Stimulated activated CD8-positive, alpha-beta memory T cell treated with anti-CD3 and anti-CD28 coated beads, Interleukin-7, amount 100 ng/mL, for 24 hours (primary cell): ENCODE data around the gene MYO1D.

Source experiments
- DNase-seq: peaks from one replicate; pipeline ENCODE4 v3.0.0-alpha.2; 2020; ENCODE audit warnings: low read depth

Gene MYO1D

DNA sequence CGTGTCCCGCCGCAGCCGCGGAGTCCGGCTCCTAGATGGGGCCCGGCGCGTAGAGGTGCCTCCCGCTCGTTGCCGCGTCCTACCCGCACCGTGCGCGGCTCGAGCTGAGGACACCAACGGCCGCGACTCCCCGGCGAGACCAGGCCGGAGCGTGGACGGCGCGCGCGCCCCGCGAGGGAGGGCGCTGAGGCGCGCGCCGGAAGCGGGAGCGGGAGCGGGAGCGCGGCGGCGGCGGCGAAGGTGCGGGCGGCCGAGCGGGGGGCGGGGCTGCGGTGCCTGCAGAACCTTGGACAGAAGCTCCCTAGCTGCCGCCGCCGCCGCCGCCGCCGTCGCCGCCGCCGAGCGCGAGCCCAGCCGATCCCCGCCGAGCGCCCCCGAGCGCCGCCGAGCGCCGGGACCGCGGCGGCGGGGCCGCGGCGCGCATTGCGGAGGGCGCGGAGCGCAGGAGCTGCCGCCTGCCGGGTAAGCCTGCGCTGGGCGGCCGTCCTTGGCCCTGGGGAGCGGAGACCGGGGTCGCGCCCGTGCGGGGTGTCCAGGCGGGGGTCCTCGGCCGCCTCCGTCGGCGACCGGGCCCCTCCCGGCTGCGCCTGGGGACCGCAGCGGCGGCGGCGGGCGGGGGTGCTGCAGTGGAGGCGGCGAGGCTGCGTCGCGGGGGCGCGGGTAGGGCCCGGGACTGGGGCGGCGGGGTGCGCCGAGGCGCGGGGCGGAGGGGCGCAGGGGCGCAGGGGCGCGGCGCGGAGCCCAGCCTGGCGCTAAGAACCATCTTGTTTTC is 390.0 kb downstream of the MYO1D start, which contains the start of gene CDK5R1:
Gene CDK5R1, plus strand, starts transcription at position 293 of the 772 bp plus-strand sequence. CDS start 628 bp downstream, outside the sequence.
- no peak for DNase-seq

DNA sequence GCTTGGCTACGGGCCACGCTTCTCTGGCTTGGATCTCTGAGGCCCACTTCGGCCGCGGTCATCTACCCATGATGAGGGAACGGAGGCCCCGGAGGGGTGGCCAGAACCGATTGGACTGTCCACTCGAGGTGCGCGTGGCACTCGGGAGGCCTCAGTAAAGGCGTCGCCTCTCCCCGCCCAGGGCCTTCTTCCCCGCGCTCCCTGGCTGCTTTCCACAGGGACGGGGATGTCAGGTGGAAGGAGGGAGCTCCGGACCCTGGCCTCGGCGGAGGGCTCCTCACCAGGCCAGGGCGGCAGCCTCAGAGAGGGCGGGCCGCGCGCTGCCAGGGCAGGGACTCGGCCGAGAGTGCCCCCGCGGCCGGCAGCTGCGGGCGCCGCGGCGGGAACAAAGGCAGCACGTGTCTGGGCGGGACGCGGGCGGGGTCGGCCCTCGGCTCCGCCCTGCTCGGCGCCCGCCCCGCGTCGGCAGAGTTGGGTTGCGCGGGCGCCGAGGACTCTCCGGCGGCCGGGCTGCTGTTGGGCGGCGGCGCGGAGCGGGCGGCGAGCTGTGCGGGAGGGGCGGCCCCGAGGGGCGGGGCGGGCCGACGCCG is 390.7 kb downstream of the MYO1D start:
- peak; percentile 41 for DNase-seq

DNA sequence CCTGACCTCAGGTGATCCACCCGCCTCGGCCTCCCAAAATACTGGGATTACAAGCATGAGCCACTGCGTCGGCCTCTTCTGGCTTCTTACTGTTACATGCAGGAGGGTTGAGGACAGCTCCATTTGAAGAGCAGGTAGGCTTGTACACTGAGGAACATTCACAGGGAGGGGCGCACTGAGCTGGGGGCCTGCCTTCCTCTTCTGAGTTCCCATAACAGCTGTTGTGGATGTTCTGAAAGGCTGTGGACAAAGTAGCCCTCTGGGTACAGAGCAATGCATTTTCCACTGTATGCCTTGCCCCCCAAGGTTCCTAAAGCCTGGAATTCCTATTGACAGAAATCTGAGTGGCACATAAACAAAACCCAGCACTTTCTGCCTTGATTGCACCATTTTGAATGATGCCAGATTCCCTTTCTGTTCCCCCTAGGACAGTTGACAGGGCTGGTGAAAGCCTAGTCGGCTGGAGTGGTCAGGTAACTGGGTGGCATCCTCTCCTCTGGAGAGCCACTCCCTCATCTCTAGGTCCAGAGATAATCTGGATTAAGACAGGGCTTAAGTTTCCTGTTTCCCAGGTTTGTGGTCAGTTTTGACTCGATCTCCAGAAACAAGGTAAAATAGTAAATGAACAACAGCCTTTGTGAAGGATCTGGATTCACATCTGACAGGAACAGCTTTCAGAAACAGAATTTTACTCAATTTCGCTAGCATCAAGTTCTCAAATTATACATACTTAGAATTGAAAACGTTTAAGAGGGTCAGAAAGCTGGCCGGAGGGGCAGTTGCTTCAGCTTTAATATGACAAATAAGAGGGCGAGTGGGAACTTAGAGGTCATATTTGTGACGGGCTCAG is 391.4 kb downstream of the MYO1D start:
- DNase-seq: no peak

DNA sequence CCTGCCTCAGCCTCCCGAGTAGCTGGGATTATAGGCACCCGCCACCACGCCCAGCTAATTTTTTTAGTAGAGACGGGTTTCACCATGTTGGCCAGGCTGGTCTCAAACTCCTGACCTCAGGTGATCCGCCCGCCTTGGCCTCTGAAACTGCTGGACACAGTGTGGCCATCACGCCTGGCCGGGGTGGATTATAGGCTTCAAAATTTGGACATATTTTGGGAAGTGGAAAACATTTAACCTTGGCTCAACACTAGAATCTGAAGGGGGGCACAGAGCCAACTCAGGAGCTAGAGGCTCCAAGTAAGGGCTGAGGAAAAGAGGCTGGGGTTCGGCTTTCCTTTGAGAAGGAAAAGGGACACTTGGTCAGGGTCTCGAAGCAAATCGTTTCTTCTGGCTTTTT is 392.3 kb downstream of the MYO1D start:
- no peak for DNase-seq

- no peak for DNase-seq
Observed at GRCh38 chr17:32484041-32484461, 392.9 kb downstream of the MYO1D start.

- DNase-seq: no peak
Observed at GRCh38 chr17:32483451-32484019, 393.4 kb downstream of the MYO1D start.

- no peak for DNase-seq
Observed at GRCh38 chr17:32482568-32483320, 394.2 kb downstream of the MYO1D start.

GRCh38 chr17:32481193-32481592 is 395.7 kb downstream of the MYO1D start:
- no peak for DNase-seq

DNA sequence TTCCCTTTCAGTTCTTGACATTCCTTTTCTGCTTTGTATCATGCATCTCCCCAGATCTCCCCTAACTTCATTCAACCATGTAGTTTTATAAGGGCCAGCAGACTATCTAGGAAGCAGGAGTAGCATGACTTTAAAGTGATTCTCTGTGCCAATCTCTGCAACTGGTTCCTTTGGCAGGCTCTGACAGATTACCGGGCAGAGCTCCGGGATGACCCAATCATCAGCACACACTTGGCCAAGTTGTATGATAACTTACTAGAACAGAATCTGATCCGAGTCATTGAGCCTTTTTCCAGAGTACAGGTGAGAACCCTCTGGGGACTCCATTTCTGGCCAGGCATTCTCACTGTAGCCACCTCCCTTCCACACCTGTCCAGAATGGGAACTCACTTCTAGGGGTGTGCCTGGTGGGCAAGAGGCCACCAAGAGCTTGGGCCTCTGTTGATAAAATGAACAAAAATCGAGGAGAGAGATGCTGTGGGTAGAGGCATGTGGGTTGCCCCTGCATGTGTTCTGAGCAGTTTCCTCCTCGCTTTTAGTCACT is 397.8 kb downstream of the MYO1D start:
- no peak for DNase-seq

- DNase-seq: no peak
Observed at GRCh38 chr17:32477220-32477619, 399.7 kb downstream of the MYO1D start.

DNA sequence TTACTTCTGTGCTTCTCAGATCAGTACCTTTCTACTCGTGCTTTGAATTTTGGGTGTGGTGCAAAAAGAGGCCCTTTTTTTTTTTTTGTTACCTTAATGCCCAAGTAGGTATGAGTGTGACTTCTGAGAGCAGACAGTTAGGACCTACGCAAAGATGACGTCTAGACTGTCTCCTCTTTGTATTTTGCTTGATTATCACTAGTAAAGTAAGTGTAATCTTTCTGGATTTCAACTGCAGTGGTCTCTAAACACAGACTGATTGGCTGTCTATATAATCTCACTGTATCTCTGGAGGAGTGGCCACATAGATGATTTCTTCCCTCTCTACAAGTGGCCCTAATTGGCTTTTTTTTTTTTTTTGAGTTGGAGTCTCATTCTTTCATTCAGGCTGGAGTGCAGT is 401.7 kb downstream of the MYO1D start:
- no peak for DNase-seq

DNA sequence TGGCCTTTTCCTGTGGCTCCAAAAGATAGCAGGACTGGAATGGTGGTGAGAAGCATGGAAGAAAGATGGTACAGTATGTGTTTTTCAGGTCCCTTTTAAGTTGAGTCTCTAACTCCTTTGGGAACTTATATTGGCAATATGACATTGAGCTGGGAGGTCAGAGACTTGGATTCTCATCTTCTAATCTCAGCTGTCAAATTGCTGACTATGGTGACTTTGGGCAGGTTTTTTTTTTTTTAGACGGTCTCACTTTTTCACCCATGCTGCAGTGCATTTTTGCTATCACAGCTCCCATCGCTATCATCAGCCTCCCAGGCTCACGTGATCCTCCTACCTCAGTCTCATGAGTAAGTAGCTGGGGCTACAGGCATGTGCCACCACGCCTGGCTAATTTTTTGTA is 405.3 kb downstream of the MYO1D start:
- DNase-seq: no peak

DNA sequence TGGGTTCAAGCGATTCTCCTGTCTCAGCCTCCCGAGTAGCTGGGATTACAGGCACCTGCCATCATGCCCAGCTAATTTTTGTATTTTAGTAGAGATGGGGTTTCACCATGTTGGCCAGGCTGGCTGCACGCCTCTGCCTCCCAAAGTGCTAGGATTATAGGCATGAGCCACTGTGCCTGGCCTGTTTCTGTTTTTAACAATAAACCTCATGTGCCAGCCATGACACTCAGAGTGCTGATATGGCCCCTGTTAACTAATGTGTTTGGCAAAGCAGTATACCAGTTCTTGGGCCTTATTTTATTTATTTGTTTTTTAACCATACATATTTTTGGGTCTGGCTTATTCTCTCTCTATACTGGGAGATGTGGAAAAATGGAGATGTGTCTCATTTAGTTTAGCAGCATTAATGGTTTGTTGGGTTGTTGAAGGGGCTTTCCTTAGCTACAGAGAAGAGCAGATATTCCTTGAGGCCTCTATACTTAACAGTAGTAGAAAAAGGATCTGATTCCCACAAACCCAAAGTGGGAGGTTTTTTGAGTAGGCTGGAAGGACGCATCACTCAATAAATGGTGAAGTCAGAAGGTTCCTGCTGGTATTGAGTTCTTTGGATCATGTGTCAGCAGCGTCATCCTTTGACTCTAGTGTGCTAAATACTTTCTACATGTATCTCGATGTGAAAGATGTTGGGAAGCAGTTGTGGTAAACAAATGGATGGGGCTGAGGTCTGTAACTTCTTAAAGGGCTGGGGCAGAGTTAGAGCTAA is 406.3 kb downstream of the MYO1D start:
- DNase-seq: no peak

DNA sequence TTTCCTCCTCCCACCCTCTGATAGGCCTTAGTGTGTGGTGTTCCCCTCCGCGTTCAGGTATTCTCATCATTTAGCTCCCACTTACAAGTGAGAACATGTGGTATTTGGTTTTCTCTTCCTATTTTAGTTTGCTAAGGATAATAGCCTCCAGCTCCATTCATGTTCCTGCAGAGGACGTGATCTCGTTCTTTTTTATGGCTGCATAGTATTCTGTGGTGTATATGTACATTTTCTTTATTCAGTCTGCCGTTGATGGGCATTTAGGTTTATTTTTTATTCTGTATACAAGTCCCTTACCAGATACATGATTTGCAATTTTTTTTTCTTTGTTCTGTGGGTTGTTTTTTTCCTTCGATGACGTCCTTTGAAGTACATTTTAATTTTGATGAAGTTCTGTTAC is 409.0 kb downstream of the MYO1D start:
- no peak for DNase-seq

GRCh38 chr17:32464374-32464773 is 412.6 kb downstream of the MYO1D start:
- DNase-seq: no peak

DNA sequence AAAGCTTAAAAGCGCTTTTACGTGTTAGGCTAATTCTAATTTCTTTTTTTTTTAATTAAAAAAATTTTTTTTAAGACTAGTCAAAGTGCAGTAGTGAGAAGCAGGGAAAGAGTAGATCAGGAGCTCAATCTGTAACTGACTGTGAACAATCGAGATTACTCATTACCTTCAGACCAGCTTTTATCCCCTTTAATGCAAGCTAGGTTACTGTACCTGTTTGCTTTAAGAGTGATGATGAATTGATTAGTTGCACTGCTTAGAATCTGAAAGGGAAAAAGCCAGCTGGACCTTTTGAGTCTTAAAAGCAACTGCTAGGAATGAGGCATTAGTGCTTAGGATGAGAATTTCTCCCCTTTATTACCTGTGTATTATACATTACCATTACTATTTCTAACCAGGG is 413.6 kb downstream of the MYO1D start:
- no peak for DNase-seq

- peak; percentile 36 for DNase-seq
Observed at GRCh38 chr17:32461853-32462617, 414.9 kb downstream of the MYO1D start.

GRCh38 chr17:32461498-32461852 is 415.4 kb downstream of the MYO1D start:
- DNase-seq: no peak

DNA sequence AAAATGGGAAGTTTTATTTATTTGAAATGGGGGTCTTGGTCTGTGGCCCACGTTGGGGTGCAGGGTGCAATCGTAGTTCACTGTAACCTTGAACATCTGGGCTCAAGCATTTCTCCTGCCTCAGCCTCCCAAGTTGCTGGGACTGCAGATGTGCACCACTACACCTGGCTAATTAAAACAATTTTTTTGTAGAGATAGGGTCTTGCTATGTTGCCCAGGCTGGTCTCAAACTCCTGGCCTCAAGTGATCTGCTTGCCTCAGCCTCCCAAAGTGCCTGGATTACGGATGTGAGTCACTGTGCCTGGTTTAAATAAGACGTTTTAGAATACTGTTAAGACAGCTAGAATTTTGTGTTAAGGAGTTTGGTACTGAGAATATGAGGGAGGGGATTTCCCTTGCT is 416.9 kb downstream of the MYO1D start:
- no peak for DNase-seq

DNA sequence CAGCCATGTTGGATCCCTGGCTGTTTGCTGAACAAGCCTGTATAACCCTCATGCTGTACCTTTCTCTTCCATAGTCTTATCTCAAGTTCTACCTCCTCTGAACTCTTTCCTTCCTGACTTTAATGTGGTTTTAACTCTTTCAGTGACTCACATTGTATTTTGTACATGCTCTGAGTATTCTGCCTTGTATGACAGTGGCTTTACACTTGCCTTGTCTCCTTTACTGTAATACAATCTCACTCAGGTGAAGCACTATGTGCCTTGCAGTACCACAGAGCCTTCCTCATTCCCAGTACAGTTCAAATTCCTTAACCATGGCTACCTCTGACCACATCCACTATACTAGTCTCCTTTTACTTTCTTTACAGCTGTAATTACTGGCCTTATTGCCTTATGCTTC is 418.6 kb downstream of the MYO1D start:
- DNase-seq: no peak
